Measurements from ENCODE around the gene RNU1-2.

GRCh38 chr1:16900751-16901150 is 5.0 kb downstream of the RNU1-2 start:
- TF ChIP-seq, protein P1, sequence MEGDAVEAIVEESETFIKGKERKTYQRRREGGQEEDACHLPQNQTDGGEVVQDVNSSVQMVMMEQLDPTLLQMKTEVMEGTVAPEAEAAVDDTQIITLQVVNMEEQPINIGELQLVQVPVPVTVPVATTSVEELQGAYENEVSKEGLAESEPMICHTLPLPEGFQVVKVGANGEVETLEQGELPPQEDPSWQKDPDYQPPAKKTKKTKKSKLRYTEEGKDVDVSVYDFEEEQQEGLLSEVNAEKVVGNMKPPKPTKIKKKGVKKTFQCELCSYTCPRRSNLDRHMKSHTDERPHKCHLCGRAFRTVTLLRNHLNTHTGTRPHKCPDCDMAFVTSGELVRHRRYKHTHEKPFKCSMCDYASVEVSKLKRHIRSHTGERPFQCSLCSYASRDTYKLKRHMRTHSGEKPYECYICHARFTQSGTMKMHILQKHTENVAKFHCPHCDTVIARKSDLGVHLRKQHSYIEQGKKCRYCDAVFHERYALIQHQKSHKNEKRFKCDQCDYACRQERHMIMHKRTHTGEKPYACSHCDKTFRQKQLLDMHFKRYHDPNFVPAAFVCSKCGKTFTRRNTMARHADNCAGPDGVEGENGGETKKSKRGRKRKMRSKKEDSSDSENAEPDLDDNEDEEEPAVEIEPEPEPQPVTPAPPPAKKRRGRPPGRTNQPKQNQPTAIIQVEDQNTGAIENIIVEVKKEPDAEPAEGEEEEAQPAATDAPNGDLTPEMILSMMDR (IDR thresholded peaks at IDR 0.05; ENCODE audit: control extremely low read depth in 1 of 3, insufficient read depth in 1 of 3, low read depth in 1 of 3, low read length in 3 of 3): no peak
- TF ChIP-seq RAD21 (IDR thresholded peaks at IDR 0.05 in 1 of 2, conservative IDR thresholded peaks at IDR 0.05 in 1 of 2; ENCODE audit: low read depth in 2 of 2, low read length in 2 of 2): no peak
- no peak for TF ChIP-seq ZNF274 (IDR thresholded peaks at IDR 0.05; ENCODE audit: borderline replicate concordance, extremely low read depth, low read length)

All from H1 (cell line).